ENCODE results near the gene SALL1. TPM values are rescaled to one million over a fixed set of nuclear protein-coding genes. Genes with fewer than 3 reads are reported as not detected.

SALL1 gene
- total RNA-seq, 4 donors from 2014 or later: 0.07 to 0.15 (median 0.11) TPM; not detected in 1

- DNase-seq (no peak), ATAC-seq (no peak)
- Histone ChIP-seq H3K4me3 (no peak overlapping the region), H3K4me1 (no peaks in the 10 kb centered on the region), H3K27me3 (peaks cover 0 to 12% (median 0%) of the 10 kb centered on the region in 3 donors), H3K27ac (no peak overlapping the region), H3K9me3 (no peaks in the 10 kb centered on the region), H3K36me3 (no peaks in the 10 kb centered on the region)
- in situ Hi-C loops (cut with MboI; ENCODE audit: low sequenced_read_pairs in 4 of 4): no loop called here
- intact Hi-C loops (cut with DNase I; ENCODE audit: low total_unique reads): no loop called here
- TF ChIP-seq CTCF (IDR thresholded peaks at IDR 0.05 in 4 of 5, conservative IDR thresholded peaks at IDR 0.05 in 1 of 5): no peak
- TF ChIP-seq POLR2A (IDR thresholded peaks at IDR 0.05): no peak
Observed at GRCh38 chr16:51141106-51141505, 10.0 kb downstream of the SALL1 start.

DNA sequence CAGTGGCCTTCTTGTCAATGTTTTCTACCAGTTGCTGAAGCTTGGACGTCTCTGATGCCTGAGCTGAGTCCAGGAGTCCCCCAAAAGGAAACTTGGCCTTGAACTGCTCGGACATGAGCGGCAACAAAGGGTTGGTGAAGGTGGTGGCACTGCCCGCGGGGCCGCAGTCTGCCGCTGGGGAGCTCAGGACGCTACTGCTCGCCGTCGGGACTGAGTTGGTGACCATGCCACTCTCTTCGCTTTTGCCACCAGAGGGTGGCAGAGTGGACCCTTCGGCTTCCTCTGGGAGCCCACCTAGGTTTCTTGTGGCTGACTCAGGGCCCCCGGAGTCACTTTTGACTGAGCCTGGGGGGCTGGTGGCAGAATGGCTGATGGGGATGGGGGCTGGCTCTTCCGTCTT lies 11.0 kb downstream of the SALL1 start:
- intact Hi-C loops (cut with DNase I; ENCODE audit: low total_unique reads): no loop called here
- Histone ChIP-seq H3K4me1 (no peaks in the 10 kb centered on the region), H3K27me3 (peaks cover 0 to 12% (median under 1%) of the 10 kb centered on the region in 3 donors), H3K36me3 (no peaks in the 10 kb centered on the region), H3K27ac (no peak overlapping the region), H3K4me3 (no peak overlapping the region), H3K9me3 (no peaks in the 10 kb centered on the region)
- in situ Hi-C loops (cut with MboI; ENCODE audit: low sequenced_read_pairs in 4 of 4): no loop called here
- no peak for TF ChIP-seq POLR2A (IDR thresholded peaks at IDR 0.05)
- no peak for TF ChIP-seq CTCF (IDR thresholded peaks at IDR 0.05 in 4 of 5, conservative IDR thresholded peaks at IDR 0.05 in 1 of 5)
- DNase-seq: no peak
- ATAC-seq: no peak

- Histone ChIP-seq H3K27ac (no peak overlapping the region), H3K27me3 (peaks cover 5 to 13% (median 6%) of the 10 kb centered on the region in 3 donors), H3K36me3 (no peaks in the 10 kb centered on the region), H3K4me3 (no peak overlapping the region), H3K9me3 (no peaks in the 10 kb centered on the region), H3K4me1 (no peaks in the 10 kb centered on the region)
- intact Hi-C loops (cut with DNase I; ENCODE audit: low total_unique reads) (no loop called here), in situ Hi-C loops (cut with MboI; ENCODE audit: low sequenced_read_pairs in 4 of 4) (no loop called here)
- DNase-seq (no peak), ATAC-seq (no peak)
- TF ChIP-seq POLR2A (IDR thresholded peaks at IDR 0.05): no peak
- TF ChIP-seq CTCF (IDR thresholded peaks at IDR 0.05 in 4 of 5, conservative IDR thresholded peaks at IDR 0.05 in 1 of 5): no peak
Observed at GRCh38 chr16:51139568-51139967, 11.5 kb downstream of the SALL1 start.

- H3K27me3 ChIP-seq: peaks cover 11 to 21% (median 20%) of the 10 kb centered on the region in 3 donors
- no peak for ATAC-seq
- in situ Hi-C loops (cut with MboI; ENCODE audit: low sequenced_read_pairs in 4 of 4): no loop called here
Observed at GRCh38 chr16:51138178-51138577, 12.9 kb downstream of the SALL1 start.

More at GRCh38 chr16:51138178-51138577, 12.9 kb downstream of the SALL1 start:
- no peak overlapping the region for H3K27ac ChIP-seq
- no peaks in the 10 kb centered on the region for H3K9me3 ChIP-seq
- no peaks in the 10 kb centered on the region for H3K4me1 ChIP-seq
- no peak for DNase-seq
- intact Hi-C loops (cut with DNase I; ENCODE audit: low total_unique reads): no loop called here
- no peak overlapping the region for H3K4me3 ChIP-seq
- TF ChIP-seq POLR2A (IDR thresholded peaks at IDR 0.05): no peak
- no peak for TF ChIP-seq CTCF (IDR thresholded peaks at IDR 0.05 in 4 of 5, conservative IDR thresholded peaks at IDR 0.05 in 1 of 5)
- H3K36me3 ChIP-seq: no peaks in the 10 kb centered on the region

Data from gastrocnemius medialis (tissue), 4 donors.